Erythroblast (primary cell): Measurements from ENCODE around the gene MFAP4.
A peak's percentile ranks its signal among the peaks of the same experiment; 100 is the strongest.

Experiments used
- DNase-seq, 2 experiments: peaks; one replicate each; lab custom pipeline; 2025; lab: John Stamatoyannopoulos, UW
- GATA1 ChIP-seq: IDR thresholded peaks from 2 replicates; pipeline ENCODE4 v1.6.1; 2011; ENCODE audit warnings: low read depth, mild to moderate bottlenecking, control low read depth, low read length, moderate library complexity
- POLR2A ChIP-seq: IDR thresholded peaks from 2 replicates; pipeline ENCODE4 v1.6.1; 2011; ENCODE audit warnings: mild to moderate bottlenecking, low read length

MFAP4 gene

GRCh38 chr17:19376811-19377210 lies 10.2 kb downstream of the MFAP4 start:
- TF ChIP-seq POLR2A = no peak
- no peak for TF ChIP-seq GATA1
- DNase-seq = peak; percentile 22 to 38

- no peak for TF ChIP-seq POLR2A
- no peak for TF ChIP-seq GATA1
- DNase-seq = no peak
These were observed 11.3 kb downstream of the MFAP4 start for GRCh38 chr17:19375732-19376131.

GRCh38 chr17:19374136-19374535 lies 12.9 kb downstream of the MFAP4 start:
- no peak for DNase-seq
- TF ChIP-seq POLR2A (no peak), GATA1 (no peak)

GRCh38 chr17:19372866-19373504 lies 14.0 kb downstream of the MFAP4 start:
- TF ChIP-seq GATA1 (no peak), POLR2A (no peak)
- no peak for DNase-seq

GRCh38 chr17:19372439-19372838 lies 14.6 kb downstream of the MFAP4 start:
- TF ChIP-seq POLR2A = no peak
- TF ChIP-seq GATA1 = no peak
- DNase-seq = no peak

GRCh38 chr17:19372011-19372370 lies 15.0 kb downstream of the MFAP4 start:
- TF ChIP-seq POLR2A = no peak
- TF ChIP-seq GATA1 = no peak
- DNase-seq = no peak

GRCh38 chr17:19371259-19372010 lies 15.6 kb downstream of the MFAP4 start:
- DNase-seq = no peak
- TF ChIP-seq POLR2A = no peak

- no peak for DNase-seq
- no peak for TF ChIP-seq POLR2A
- TF ChIP-seq GATA1 = no peak
These were observed 16.5 kb downstream of the MFAP4 start for GRCh38 chr17:19370493-19370960.

GRCh38 chr17:19369846-19370492 lies 17.0 kb downstream of the MFAP4 start:
- TF ChIP-seq POLR2A = no peak
- TF ChIP-seq GATA1 = no peak
- DNase-seq = no peak

GRCh38 chr17:19369107-19369778 lies 17.7 kb downstream of the MFAP4 start:
- TF ChIP-seq GATA1 = no peak
- no peak for TF ChIP-seq POLR2A
- DNase-seq = no peak

GRCh38 chr17:19368229-19368628 lies 18.8 kb downstream of the MFAP4 start:
- DNase-seq = peak in 1 of 2 experiments; percentile 20
- TF ChIP-seq POLR2A (no peak), GATA1 (no peak)

- no peak for DNase-seq
- TF ChIP-seq GATA1 = no peak
- TF ChIP-seq POLR2A = no peak
These were observed 20.4 kb downstream of the MFAP4 start for GRCh38 chr17:19366637-19366972.

GRCh38 chr17:19365833-19366636 lies 21.0 kb downstream of the MFAP4 start:
- no peak for DNase-seq
- TF ChIP-seq GATA1 (no peak), POLR2A (no peak)

- TF ChIP-seq POLR2A = no peak
- TF ChIP-seq GATA1 = no peak
These were observed 21.5 kb downstream of the MFAP4 start for GRCh38 chr17:19365499-19365817.

More at GRCh38 chr17:19365499-19365817, 21.5 kb downstream of the MFAP4 start:
- no peak for DNase-seq
